ENCODE measurements around the gene ERCC6L2. TPM values are rescaled to one million over a fixed set of nuclear protein-coding genes. Genes with fewer than 3 reads are reported as not detected.

Gene ERCC6L2
- 22.5 TPM for polyA plus RNA-seq (2013)

GRCh38 chr9:95875305-95876137, at the start of gene ERCC6L2:
ERCC6L2 (plus strand) TSS chr9:95875691; CDS start chr9:95876039, 348 bp downstream.
- Histone ChIP-seq H3K4me3 (ENCODE audit: control insufficient read depth in 1 of 7, extremely low read depth in 1 of 7, insufficient read depth in 4 of 7, low read depth in 2 of 7, low read length in 6 of 7) (peak within 1 kb of the TSS in 1 of 7 experiments; percentile 78), H3K4me1 (ENCODE audit: control extremely low read depth in 1 of 4, control insufficient read depth in 4 of 4, insufficient read depth in 4 of 4, low read length in 3 of 4) (peaks cover 8 to 21% (median 17%) of the 10 kb centered on the region in 4 experiments), H3K9me3 (ENCODE audit: control extremely low read depth in 1 of 5, control insufficient read depth in 4 of 5, insufficient read depth in 2 of 5, low read depth in 1 of 5, low read length in 4 of 5) (no peaks in the 10 kb centered on the region), H3K27me3 (replicated peaks in 2 of 5; ENCODE audit: control insufficient read depth in 4 of 5, insufficient read depth in 5 of 5, low read length in 4 of 5) (no peaks in the 10 kb centered on the region), H3K36me3 (ENCODE audit: control insufficient read depth in 4 of 4, insufficient read depth in 4 of 4, low read length in 3 of 4) (peaks cover 0 to 3% (median 0%) of the 10 kb centered on the region in 4 experiments), H3K27ac (ENCODE audit: insufficient read depth in 1 of 2, low read depth in 1 of 2, low read length in 2 of 2, poor library complexity in 1 of 2, severe bottlenecking in 2 of 2) (peak within 1 kb of the TSS in 1 of 2 experiments; percentile 99)
- DNase-seq = peak; percentile 97 to 98 (median 98)
- ChIA-PET POLR2A (interaction anchor here (0.5 to 1.1 kb wide), 2 partner anchors 30 to 128 kb away, joined by 3 to 4 read pairs; no protein-coding TSS in a partner anchor), CTCF (interaction anchor here (1.3 kb wide), 1 partner anchor 101 kb away, joined by 3 read pairs; no protein-coding TSS in a partner anchor)
- WGBS (ENCODE audit: insufficient coverage) = 0% methylated on average over 61 of the region's 74 CpGs

GRCh38 chr9:95826183-95826838, 49.2 kb upstream of the ERCC6L2 start:
- ChIA-PET POLR2A (no interaction called here), CTCF (no interaction called here)
- 79% methylated on average over 7 of the region's 8 CpGs for WGBS (ENCODE audit: insufficient coverage)

GRCh38 chr9:95830768-95831167, 44.7 kb upstream of the ERCC6L2 start:
- POLR2A ChIA-PET = no interaction called here
- 97% methylated on average over 2 of the region's 3 CpGs for WGBS (ENCODE audit: insufficient coverage)
- no peaks in the 10 kb centered on the region for H3K4me1 ChIP-seq (ENCODE audit: control extremely low read depth in 1 of 4, control insufficient read depth in 4 of 4, insufficient read depth in 4 of 4, low read length in 3 of 4)

More at GRCh38 chr9:95826183-95826838, 49.2 kb upstream of the ERCC6L2 start:
- Histone ChIP-seq H3K9me3 (ENCODE audit: control extremely low read depth in 1 of 5, control insufficient read depth in 4 of 5, insufficient read depth in 2 of 5, low read depth in 1 of 5, low read length in 4 of 5) (no peaks in the 10 kb centered on the region), H3K4me3 (ENCODE audit: control insufficient read depth in 1 of 7, extremely low read depth in 1 of 7, insufficient read depth in 4 of 7, low read depth in 2 of 7, low read length in 6 of 7) (no peak overlapping the region), H3K36me3 (ENCODE audit: control insufficient read depth in 4 of 4, insufficient read depth in 4 of 4, low read length in 3 of 4) (no peaks in the 10 kb centered on the region), H3K27ac (ENCODE audit: insufficient read depth in 1 of 2, low read depth in 1 of 2, low read length in 2 of 2, poor library complexity in 1 of 2, severe bottlenecking in 2 of 2) (no peak overlapping the region), H3K27me3 (replicated peaks in 2 of 5; ENCODE audit: control insufficient read depth in 4 of 5, insufficient read depth in 5 of 5, low read length in 4 of 5) (no peaks in the 10 kb centered on the region), H3K4me1 (ENCODE audit: control extremely low read depth in 1 of 4, control insufficient read depth in 4 of 4, insufficient read depth in 4 of 4, low read length in 3 of 4) (no peaks in the 10 kb centered on the region)
- DNase-seq = peak in 1 of 3 donors; percentile 2

GRCh38 chr9:95831810-95832209, 43.7 kb upstream of the ERCC6L2 start:
- H3K27ac ChIP-seq (ENCODE audit: insufficient read depth in 1 of 2, low read depth in 1 of 2, low read length in 2 of 2, poor library complexity in 1 of 2, severe bottlenecking in 2 of 2) = no peak overlapping the region
- ChIA-PET POLR2A (no interaction called here), CTCF (no interaction called here)
- H3K36me3 ChIP-seq (ENCODE audit: control insufficient read depth in 4 of 4, insufficient read depth in 4 of 4, low read length in 3 of 4) = no peaks in the 10 kb centered on the region
- no peaks in the 10 kb centered on the region for H3K27me3 ChIP-seq (replicated peaks in 2 of 5; ENCODE audit: control insufficient read depth in 4 of 5, insufficient read depth in 5 of 5, low read length in 4 of 5)
- DNase-seq = no peak
- H3K4me1 ChIP-seq (ENCODE audit: control extremely low read depth in 1 of 4, control insufficient read depth in 4 of 4, insufficient read depth in 4 of 4, low read length in 3 of 4) = no peaks in the 10 kb centered on the region
- H3K9me3 ChIP-seq (ENCODE audit: control extremely low read depth in 1 of 5, control insufficient read depth in 4 of 5, insufficient read depth in 2 of 5, low read depth in 1 of 5, low read length in 4 of 5) = no peaks in the 10 kb centered on the region
- no peak overlapping the region for H3K4me3 ChIP-seq (ENCODE audit: control insufficient read depth in 1 of 7, extremely low read depth in 1 of 7, insufficient read depth in 4 of 7, low read depth in 2 of 7, low read length in 6 of 7)

More at GRCh38 chr9:95830768-95831167, 44.7 kb upstream of the ERCC6L2 start:
- H3K27ac ChIP-seq (ENCODE audit: insufficient read depth in 1 of 2, low read depth in 1 of 2, low read length in 2 of 2, poor library complexity in 1 of 2, severe bottlenecking in 2 of 2) = no peak overlapping the region
- H3K4me3 ChIP-seq (ENCODE audit: control insufficient read depth in 1 of 7, extremely low read depth in 1 of 7, insufficient read depth in 4 of 7, low read depth in 2 of 7, low read length in 6 of 7) = no peak overlapping the region
- CTCF ChIA-PET = no interaction called here
- H3K9me3 ChIP-seq (ENCODE audit: control extremely low read depth in 1 of 5, control insufficient read depth in 4 of 5, insufficient read depth in 2 of 5, low read depth in 1 of 5, low read length in 4 of 5) = no peaks in the 10 kb centered on the region
- DNase-seq = no peak
- H3K27me3 ChIP-seq (replicated peaks in 2 of 5; ENCODE audit: control insufficient read depth in 4 of 5, insufficient read depth in 5 of 5, low read length in 4 of 5) = no peaks in the 10 kb centered on the region
- no peaks in the 10 kb centered on the region for H3K36me3 ChIP-seq (ENCODE audit: control insufficient read depth in 4 of 4, insufficient read depth in 4 of 4, low read length in 3 of 4)

GRCh38 chr9:95833546-95834178, 41.8 kb upstream of the ERCC6L2 start:
- CTCF ChIA-PET = no interaction called here
- H3K4me3 ChIP-seq (ENCODE audit: control insufficient read depth in 1 of 7, extremely low read depth in 1 of 7, insufficient read depth in 4 of 7, low read depth in 2 of 7, low read length in 6 of 7) = no peak overlapping the region
- POLR2A ChIA-PET = no interaction called here

GRCh38 chr9:95834281-95834907, 41.1 kb upstream of the ERCC6L2 start:
- no peaks in the 10 kb centered on the region for H3K4me1 ChIP-seq (ENCODE audit: control extremely low read depth in 1 of 4, control insufficient read depth in 4 of 4, insufficient read depth in 4 of 4, low read length in 3 of 4)
- ChIA-PET CTCF (no interaction called here), POLR2A (no interaction called here)
- no peak overlapping the region for H3K4me3 ChIP-seq (ENCODE audit: control insufficient read depth in 1 of 7, extremely low read depth in 1 of 7, insufficient read depth in 4 of 7, low read depth in 2 of 7, low read length in 6 of 7)
- 100% methylated on average over 2 of the region's 3 CpGs for WGBS (ENCODE audit: insufficient coverage)
- no peaks in the 10 kb centered on the region for H3K36me3 ChIP-seq (ENCODE audit: control insufficient read depth in 4 of 4, insufficient read depth in 4 of 4, low read length in 3 of 4)
- H3K27ac ChIP-seq (ENCODE audit: insufficient read depth in 1 of 2, low read depth in 1 of 2, low read length in 2 of 2, poor library complexity in 1 of 2, severe bottlenecking in 2 of 2) = no peak overlapping the region
- H3K9me3 ChIP-seq (ENCODE audit: control extremely low read depth in 1 of 5, control insufficient read depth in 4 of 5, insufficient read depth in 2 of 5, low read depth in 1 of 5, low read length in 4 of 5) = peaks cover 0 to 5% (median 0%) of the 10 kb centered on the region in 5 experiments
- H3K27me3 ChIP-seq (replicated peaks in 2 of 5; ENCODE audit: control insufficient read depth in 4 of 5, insufficient read depth in 5 of 5, low read length in 4 of 5) = no peaks in the 10 kb centered on the region
- no peak for DNase-seq

More at GRCh38 chr9:95833546-95834178, 41.8 kb upstream of the ERCC6L2 start:
- Histone ChIP-seq H3K9me3 (ENCODE audit: control extremely low read depth in 1 of 5, control insufficient read depth in 4 of 5, insufficient read depth in 2 of 5, low read depth in 1 of 5, low read length in 4 of 5) (no peaks in the 10 kb centered on the region), H3K36me3 (ENCODE audit: control insufficient read depth in 4 of 4, insufficient read depth in 4 of 4, low read length in 3 of 4) (no peaks in the 10 kb centered on the region), H3K4me1 (ENCODE audit: control extremely low read depth in 1 of 4, control insufficient read depth in 4 of 4, insufficient read depth in 4 of 4, low read length in 3 of 4) (no peaks in the 10 kb centered on the region), H3K27ac (ENCODE audit: insufficient read depth in 1 of 2, low read depth in 1 of 2, low read length in 2 of 2, poor library complexity in 1 of 2, severe bottlenecking in 2 of 2) (no peak overlapping the region), H3K27me3 (replicated peaks in 2 of 5; ENCODE audit: control insufficient read depth in 4 of 5, insufficient read depth in 5 of 5, low read length in 4 of 5) (no peaks in the 10 kb centered on the region)
- WGBS (ENCODE audit: insufficient coverage) = 97% methylated on average over 5 of the region's 6 CpGs
- DNase-seq = no peak

Data from common myeloid progenitor, CD34-positive (primary cell).